ENCODE results near the gene SETD3.

SETD3 gene

DNA sequence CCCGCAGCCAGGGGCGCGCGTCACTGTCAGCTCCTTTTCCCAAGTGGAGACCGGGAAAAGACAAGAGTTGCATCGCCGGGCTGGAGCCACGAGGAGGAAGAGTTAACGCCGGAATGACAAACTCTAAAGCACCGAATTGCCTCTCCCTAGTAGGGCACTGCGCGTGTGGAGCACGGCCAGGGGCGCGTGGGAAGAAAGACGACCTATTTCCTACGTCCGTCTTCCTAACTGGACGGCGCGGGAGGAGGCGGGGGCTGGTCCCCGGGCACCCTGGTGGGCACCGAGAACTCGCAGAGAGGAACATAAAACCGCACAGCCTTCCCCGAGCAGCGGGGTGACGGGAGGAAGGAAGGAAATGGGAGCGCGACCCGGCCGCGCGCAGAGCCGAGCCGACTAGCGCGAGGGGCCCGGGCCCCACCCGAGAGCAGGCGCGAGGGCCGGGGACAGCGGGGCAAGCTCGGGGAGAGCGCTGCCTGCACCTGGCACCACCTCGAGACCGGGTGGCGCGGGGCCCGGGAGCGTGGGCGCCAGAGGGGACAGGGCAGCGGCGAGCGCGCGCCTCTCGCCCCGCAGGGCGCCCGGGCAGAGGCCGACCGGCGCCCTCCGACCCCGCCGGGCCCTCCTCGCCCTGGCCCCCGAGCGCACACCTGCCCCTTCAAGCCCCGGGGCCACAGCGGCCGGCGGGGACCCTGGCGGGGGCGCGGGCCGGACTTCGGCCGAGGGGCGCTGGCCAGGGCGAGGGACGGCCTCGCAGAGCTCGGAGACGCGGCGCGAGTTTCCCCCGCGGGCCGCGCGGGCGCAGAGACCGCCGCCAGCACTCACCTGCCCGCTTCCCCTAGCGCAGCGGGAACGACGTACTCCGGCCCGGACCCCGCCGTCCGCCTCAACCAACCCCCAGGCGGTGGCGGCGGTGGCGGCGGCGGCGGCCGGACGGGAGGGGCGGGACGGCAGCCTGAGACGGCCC is at the start of gene SETD3:
SETD3 (minus strand) TSS at position 954 of the 964 bp plus-strand sequence. CDS start 15,054 bp downstream, outside the sequence.
- FAIRE-seq: no peak

DNA sequence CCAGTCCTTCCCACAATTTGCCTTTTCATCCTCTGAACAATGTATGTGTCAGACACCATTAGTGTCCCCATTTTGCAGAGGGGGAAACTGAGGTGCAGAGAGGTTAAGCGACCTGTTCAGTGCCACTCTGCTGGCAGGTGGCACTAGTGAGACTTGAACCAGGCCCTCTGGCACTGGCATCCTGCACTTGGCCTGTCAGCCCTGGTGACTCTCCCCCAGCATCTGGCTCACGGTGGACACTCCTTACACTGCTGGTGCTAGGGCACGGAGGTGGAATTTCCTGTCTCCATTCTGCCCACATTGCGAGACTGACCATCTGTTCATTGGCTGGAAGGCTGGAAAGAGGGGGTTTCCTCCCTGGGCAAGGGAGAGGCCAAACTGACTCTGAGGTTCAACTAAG is 49.2 kb upstream of the SETD3 start:
- no peak for FAIRE-seq

DNA sequence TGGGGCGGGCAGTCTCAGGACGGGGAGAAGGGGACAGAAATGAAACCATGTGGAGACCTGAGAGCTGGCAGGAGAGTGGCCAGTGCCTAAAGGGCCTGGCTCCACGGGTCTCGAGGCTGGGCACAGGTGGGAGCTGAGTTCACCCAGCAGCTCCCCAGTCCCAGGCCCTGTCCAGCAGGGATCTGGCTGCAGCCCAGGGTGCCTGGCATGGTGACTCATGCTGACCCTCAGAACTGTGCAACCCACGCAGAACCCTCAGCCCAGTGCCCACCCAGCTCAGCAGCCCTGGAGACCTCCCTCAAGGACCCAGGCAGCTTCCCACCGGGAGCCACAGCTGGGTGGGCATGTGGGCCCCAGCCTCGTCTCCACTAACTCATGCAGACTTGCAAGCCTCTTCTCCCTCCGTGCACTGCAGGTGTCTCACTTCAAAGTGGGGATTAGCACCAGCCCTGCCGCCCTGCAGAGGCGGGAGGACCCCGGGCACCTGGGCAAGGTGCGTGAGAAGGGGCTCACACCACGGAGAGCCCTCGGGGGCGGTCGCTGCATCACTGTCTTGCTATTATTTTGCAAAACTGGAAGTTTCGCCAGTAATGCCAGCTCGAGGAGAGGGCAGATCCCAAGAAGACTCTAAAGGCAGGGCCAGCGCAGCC is 46.9 kb upstream of the SETD3 start:
- no peak for FAIRE-seq

DNA sequence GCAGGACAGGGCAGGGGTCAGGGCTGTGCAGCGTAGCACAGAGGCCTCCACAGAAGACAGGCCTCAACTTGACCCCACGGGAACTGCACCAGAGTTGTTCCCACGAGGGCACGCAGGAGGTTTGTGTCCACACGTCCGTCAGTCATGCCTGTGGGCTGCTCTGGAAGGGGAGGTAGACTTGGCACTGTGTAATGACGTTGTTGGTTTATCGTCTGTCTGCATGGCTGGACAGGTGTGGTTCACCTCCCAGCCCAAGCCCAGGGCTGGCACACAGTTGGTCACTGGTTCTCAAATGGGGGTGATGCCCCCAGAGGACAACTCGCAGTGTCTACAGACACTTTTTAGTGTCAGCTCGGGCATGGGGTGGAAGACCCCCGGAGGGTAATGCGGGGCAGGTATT is 46.4 kb upstream of the SETD3 start:
- no peak for FAIRE-seq

DNA sequence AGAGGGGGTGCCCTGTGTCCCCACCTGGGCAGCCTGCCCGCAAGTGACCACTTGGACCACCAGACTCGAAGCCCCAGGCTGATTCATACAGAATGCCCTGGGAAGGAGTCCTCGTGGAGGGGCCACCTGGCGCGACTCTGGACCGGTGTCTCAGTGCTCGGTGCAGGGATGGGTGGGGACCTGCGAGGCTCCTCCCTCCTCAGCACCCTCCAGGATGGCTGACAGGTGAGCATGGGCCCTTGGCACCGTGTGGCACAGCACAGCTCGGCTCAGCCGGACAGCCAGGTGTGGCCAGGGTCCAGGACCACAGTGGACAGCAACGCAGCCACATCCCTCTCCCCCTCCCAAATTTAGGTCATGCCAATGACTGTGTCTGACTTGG is 45.0 kb upstream of the SETD3 start:
- FAIRE-seq: no peak

DNA sequence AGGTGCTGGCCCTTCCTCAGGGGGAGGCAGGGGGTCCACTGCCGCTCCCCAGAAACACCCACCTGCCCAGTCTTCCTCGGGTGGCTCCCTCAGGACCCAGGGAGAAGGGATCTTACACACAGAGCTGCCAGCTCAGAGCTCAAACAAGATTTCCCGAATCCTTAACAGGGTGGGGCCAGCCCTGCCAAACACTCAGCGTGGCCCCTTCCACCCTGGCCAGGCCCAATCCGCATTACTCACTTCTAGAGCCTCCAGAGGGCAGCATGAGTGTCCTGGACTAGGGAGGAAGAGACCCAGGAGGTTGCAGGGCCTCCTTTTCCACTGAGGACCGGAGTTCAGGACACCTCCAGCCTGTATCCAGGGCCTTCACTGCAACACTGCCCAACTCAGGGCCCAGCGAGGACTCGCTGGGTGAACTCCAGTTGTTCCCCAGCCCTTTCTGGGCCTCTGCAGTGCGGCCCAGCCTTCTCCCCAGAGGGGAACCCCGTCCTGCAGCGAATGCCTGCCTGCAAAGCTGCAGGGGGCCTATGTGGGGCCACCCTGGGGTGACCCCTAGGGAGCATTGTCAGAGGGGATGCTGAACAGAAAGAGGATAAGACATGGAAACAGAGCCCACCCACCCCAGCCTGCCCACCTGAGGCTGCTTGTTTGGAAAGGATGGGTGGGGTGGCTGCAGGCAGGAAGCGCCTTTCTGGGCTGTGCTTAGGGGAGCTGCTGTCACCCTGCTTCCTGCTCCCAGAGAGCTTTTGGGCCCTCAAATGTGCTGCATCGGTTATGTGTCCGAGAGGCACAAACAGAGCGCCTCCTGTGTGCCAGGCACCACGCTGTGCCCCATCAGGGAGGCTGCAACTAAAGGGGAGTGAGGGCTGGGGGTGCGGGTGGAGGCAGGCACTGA is 44.4 kb upstream of the SETD3 start:
- FAIRE-seq: no peak

DNA sequence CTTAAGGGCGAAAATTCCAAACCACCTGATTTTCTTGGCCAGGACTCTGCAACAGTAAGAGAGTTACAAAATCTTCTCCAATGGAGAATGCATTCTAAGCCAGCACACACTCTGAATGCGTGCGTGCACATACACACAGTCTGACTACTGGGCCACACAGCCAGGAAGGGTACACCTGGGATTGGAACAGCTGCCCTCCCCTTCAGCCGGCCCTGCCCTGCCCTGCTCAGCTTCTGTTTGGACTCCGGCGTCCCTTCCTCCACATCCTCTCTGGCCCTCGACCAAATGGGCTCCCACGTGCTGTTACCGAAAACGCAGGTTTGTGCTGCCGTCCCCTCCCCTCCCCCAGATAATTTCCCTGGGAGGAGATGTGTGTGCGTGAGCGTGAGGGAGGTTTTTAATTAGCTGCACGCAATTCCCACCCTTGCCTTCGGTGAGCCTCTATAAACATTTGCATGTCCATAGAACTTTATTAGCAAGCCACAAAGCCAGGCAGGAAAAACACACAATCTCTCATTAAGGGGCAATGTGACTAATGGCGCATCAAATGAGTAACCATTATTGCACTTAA is 43.5 kb upstream of the SETD3 start:
- no peak for FAIRE-seq

DNA sequence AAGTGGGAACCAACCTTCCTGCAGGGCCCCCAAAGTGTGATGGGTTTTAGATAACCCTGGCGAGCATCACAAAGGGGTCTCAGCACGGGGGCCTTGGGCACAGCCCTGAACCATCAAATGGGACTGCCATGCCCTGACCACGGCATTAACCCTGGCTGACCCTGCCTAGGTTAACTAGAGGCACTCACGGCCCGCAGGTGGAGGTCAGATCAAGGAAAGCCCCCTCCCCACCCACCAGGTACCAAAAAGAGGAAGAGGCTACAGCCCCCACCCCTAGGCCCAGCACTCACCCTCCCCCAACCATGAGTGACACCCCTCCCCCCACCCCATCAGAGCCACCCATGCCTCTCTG is 43.0 kb upstream of the SETD3 start:
- no peak for FAIRE-seq

DNA sequence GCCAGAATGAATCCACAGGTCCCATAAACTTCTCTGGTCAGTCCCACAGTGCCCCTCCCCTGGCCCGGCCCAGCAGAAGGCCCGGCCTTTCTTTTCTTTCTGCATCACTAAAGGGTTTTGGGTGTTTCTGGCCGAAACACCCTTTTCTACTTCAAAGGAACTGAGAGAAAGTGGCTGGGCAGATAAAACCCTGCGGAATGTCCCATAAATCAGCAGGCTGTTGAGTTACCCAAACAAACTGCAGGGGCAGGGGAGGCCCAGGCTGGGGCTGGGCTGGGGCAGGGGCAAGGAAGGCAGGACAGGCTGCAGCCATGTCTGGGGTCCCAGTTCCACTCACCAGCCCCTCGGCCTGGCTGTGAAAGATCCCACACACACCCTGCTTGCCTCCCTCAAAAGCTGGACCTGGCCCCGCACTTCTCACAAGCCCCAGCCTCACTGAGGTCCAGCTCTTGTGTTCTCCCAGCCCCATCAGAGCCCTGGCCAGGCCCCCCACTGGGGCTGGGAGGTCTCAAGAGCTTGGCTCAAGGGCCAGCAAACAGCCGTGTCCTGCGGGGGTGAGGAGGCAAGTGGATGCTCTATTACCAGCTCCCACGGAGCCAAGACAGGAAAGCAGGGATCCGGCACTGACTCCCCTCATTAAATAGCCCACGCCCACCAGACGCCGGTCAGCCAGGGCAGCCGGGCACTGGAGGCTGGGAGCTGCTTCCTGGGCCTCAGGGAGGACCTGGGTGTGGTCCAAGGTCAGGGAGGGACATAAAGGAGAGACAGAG is 42.5 kb upstream of the SETD3 start:
- FAIRE-seq: no peak

DNA sequence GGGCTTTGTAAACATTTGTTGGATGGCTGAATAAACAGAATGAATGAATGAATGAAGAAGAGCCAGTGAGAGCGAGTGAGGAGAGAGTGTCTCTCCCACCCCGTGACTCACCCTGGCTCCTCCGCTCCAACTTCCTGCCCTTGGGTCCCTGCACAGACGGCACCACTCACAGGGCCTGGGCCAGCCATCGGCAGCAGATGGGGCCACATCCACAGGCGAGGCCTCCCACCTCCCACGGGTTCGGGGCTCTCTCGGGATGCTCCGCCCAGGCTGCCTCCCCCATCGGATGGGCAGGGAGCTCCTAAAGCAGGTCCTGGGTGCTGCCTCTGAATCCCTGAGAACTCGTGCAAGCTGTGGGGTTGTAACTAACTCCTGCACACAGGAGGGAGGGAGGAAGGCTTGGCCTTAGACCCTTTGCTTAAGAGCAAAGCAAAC is 41.8 kb upstream of the SETD3 start:
- FAIRE-seq: no peak

DNA sequence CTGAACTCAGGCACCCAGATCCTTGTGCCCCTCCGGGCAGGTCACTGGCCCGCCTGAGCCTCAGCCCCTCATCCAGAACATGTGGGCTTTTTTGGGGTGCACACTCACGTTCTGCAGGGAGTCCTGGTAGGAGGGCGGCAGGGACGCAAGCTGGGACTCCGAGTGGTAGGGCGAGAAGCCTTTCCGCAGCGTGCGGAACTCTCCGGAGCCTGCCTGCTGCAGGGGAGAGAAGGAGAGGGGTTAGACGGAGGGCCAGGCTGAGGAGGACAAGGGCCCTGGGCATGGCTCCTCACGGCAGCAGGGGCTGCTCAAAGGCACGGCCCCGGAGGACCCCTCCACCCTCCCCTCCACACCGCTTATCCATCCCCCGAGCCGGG is 41.4 kb upstream of the SETD3 start:
- FAIRE-seq: no peak

DNA sequence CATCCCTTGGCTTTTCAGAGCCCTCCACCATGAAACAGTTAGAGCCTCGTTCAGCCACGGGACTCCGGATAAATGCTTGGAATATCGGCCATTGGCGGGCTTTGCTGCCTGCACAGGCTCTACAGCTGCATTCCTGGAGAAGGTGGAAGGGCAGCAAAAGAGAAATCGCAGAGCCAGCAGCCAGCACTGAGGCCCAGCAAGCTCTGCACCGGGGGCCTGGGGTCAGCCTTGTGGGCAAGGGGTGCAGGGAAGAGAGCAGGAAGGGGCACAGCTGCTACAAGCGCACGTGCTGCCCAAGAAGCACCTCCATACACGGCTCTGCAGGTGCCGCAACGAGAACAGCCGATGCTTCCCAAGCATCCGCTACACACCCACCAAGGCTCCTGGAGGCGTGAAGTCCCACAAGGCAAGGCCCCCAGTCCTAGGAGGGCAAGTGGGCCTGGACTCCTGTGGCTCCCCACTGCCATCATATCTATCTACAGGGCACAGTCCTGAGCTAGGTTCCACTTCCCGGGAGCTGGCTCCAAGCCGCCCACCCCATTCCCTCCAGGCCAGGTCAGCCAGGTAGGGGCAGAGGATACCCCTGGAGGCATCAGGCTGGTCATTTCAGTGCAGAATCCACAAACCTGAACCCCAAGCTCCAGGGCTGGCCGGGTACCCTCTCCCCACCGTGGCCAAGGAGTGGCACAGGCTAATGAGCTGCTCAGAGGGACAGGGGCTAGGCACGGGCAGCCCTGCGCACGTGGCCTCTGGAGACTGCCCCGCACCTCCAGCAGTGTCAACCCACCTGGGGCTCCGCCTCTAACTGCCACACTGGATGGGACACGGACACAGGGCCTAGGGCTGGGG is 40.7 kb upstream of the SETD3 start:
- FAIRE-seq: no peak

DNA sequence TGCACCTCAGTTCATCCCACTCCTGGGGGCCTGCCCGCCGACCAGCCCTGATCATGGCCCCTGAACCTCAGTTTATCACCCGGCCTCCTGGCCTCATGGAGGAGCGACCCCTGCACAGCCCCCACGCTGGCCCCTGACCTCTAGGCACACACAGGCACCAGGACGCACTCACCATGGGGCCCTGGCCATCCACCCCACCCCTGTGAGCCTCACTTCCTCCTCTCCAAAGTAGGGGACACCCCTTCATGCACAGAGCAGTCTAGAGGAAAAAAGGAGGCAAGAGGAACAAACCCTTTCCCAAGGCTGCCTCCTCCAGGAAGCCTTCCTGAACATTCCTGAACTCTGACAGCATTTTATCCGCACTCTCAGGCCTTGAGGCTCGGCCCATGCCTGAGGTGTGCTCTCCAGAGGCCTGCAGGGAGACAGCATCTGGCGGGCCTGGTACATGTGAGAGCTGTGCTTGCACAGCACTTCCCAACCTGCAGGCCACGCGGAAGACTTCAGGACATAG is 40.0 kb upstream of the SETD3 start:
- no peak for FAIRE-seq

DNA sequence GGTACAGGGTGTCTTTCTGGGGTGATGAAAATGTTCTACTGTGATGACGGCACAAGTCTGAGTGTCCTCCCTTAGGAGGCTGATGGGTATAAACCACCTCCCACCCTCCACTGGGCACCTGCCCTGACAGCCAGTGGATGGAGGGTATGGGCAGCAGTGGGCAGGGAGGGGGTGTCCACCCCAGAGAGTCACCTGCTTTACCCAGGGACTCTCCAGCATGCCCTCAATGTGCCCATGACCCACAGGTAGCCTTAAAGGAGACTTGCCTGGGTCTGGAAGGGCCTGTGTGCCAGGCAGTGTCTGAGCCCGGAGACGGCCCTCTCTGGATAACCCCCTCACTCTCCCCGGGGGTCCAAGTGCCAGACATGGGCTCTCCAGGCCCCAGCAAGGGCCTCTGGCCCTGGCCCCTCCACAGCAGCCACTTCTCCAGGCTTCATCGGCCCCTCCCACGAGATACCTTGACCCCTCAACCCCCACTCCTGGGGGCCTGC is 39.3 kb upstream of the SETD3 start:
- FAIRE-seq: no peak

DNA sequence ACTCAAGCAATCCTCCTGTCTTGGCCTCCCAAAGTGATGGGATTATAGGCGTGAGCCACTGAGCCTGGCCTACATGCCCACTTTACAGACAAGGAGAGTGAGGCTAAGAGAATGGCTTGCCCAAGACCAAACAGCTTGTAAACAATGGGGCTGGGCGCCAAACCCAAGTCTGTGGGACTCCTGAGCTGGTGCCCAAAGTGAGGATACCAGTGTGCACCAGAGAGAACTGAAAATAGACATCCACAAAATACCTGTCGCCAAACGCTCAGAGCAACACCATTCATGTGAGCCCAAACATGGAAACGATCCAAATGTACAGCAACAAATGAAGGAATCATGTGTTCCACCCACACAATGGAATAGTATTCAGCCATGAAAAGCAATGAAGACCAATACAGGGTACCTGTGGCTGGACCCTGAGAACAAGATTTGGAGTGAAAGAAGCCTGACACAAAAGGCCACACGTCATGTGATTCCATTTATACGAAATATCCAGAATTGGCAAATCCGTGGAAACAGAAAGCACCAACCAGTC is 38.8 kb upstream of the SETD3 start:
- no peak for FAIRE-seq

DNA sequence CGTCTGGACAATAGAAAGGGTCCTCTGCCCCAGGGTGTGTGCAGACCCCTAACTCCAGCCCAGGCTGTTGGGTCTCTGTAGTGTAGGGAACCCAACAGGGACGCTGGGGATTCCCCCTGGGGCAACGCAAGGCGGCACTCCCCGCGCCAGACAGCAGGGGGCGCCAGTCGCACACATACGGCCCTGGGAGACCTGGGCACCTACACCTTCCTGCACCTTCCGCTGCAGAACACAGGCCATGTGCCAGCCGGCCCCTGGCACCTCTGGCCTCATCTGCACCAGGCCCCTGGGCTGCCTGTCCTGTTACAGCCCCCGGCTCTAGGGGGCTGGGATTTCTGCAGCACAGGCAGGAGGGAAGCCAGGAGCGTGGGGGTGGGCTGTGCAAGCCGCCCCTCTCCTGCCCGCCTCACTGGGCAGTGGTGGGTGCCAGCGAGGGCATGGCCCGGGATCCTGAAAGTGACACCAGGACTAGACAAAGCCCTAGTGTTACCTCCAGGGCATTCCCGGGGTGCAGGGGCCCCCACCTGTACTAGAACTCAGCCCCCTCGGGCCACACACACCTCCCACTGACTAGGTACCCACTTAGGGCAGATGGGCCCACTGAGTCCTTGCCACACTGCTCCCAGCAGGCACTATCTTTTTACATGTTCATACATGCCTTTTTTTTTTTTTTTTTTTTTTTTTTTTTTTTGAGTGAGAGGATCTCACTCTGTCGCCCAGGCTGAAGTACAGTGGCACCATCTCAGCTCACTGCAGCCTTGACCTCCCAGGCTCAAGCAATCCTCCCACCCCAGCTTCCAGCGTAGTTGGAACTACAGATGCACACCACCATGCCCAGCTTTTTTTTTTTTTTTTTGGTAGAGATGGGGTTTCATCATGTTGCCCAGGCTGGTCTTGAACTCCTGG is 38.0 kb upstream of the SETD3 start:
- FAIRE-seq: no peak

DNA sequence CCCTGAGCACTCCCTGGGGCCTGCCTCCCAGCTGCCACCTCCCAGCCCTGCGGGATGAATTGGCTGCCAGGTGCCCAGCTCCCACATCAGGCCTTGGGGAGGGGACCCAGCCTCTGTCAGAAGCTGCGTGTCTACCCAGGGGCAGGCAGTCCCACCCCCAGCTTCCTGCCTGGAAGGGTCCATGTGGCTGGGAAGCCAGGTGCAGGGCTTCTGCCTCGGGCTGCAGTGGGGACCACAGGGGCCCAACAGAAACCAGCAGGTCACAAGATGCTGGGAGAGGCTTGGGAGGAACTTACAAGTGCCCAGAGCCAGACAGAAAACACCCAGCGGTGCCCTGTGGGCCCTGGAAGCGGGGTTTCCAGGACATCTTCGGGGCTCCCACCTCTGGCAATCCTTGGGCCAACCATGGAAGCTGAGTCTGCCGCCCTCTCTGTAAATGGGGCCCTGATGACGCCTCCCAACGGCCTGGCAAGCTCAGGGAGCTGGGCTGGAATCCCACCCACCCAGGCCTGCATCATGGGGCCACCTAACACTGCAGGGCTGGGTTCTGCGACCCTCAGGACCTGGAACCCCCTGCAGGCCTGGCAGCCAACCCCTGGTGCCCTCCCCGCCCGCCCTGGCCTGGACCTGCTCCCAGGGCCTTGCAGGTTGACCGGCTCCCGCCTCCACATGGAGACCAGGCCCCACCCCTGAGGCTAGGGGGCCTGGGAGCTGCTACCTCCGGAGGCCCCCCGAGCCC is 37.2 kb upstream of the SETD3 start:
- FAIRE-seq: no peak

DNA sequence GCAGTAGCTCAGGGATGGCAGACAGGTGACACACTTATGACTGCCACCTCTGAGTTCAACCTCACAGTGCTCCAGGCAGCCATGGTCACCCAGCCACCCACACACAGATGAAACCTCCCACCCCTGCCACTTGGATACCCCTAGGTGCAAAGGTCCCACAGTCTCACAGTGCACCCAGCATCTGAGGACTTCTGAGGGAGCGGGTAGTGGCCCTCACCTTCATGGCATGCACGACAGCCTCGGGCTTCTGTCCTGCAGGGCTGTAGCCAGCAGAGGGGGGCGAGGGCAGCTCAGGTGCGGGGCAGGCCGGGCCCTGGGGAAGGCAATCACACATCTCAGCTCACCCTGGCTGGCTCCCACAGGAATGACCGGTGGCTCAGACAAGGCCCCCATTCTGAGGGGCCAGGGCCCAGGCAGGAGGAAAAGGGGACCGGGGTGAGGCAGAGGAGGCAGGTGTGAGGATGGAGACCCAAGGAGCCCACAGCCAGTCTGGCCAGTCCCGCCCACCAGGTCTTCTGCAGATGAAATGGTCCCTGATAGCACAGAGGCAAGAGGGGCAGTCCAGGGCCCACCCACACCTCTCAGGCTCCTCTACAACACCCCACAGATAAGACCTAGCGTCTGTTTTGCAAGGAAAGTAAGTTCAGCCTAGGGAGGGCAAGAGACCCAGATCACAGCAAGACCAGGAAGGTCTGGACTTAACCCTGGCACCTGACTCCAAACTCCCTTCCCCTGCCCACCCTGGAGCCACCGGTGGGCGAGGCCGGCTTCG is 36.4 kb upstream of the SETD3 start:
- no peak for FAIRE-seq

All from endometrium (tissue), 2 donors.